Mesodermal cell (in vitro differentiated cells): Measurements from ENCODE around the gene TMIE.

Experiments
- H3K27ac ChIP-seq: 2 replicates; pipeline ENCODE4 v1.7.0; 2013; ENCODE audit warnings: mild to moderate bottlenecking, low read depth, low read length, moderate library complexity; ENCODE audit not compliant: severe bottlenecking
- H3K36me3 ChIP-seq: 2 replicates; pipeline ENCODE4 v1.7.1; 2013; ENCODE audit warnings: mild to moderate bottlenecking, low read length, moderate library complexity; ENCODE audit not compliant: control insufficient read depth, insufficient read depth
- H3K4me1 ChIP-seq: one replicate; pipeline ENCODE4 v1.7.1; 2013; ENCODE audit warnings: mild to moderate bottlenecking, low read length; ENCODE audit not compliant: insufficient read depth, control insufficient read depth, poor library complexity, severe bottlenecking
- H3K4me3 ChIP-seq: 2 replicates; pipeline ENCODE4 v1.7.0; 2013; ENCODE audit warnings: low read length, control low read depth, mild to moderate bottlenecking; ENCODE audit not compliant: insufficient read depth, poor library complexity, severe bottlenecking; ENCODE audit errors: extremely low read depth
- H3K9me3 ChIP-seq: 2 replicates; pipeline ENCODE4 v1.7.1; 2013; ENCODE audit warnings: mild to moderate bottlenecking, low read length, moderate library complexity; ENCODE audit not compliant: control insufficient read depth
- WGBS, 2 experiments: methylation state at CpG; one replicate each; pipeline ENCODE4 v1.1.5; 2013; ENCODE audit warnings: missing lambda C conversion rate in 2 of 2; ENCODE audit not compliant: insufficient coverage in 2 of 2; 5-methylcytosine and 5-hydroxymethylcytosine counted together

The TMIE gene

GRCh38 chr3:46717447-46718231 is 16.4 kb downstream of the TMIE start, which contains the start of gene PRSS50:
TSS of gene PRSS50 (minus strand) at chr3:46717869. CDS start at chr3:46717824, 45 bp downstream.
- H3K27ac ChIP-seq, result no peak within 1 kb of the TSS
- H3K36me3 ChIP-seq, result no peaks in the 10 kb centered on the region
- 94% methylated on average over 53 to 58 of the region's 61 CpGs for WGBS, 2 experiments
- H3K4me3 ChIP-seq, result no peak within 1 kb of the TSS
- no peaks in the 10 kb centered on the region for H3K4me1 ChIP-seq
- no peaks in the 10 kb centered on the region for H3K9me3 ChIP-seq

GRCh38 chr3:46719044-46719565 is 17.9 kb downstream of the TMIE start:
- no peak overlapping the region for H3K4me3 ChIP-seq
- no peaks in the 10 kb centered on the region for H3K36me3 ChIP-seq
- no peak overlapping the region for H3K27ac ChIP-seq
- H3K4me1 ChIP-seq, result no peaks in the 10 kb centered on the region
- 70 to 94% methylated on average over 2 of the region's 2 CpGs for WGBS, 2 experiments
- no peaks in the 10 kb centered on the region for H3K9me3 ChIP-seq

- Histone ChIP-seq H3K36me3 (no peaks in the 10 kb centered on the region), H3K4me3 (no peak overlapping the region), H3K4me1 (no peaks in the 10 kb centered on the region), H3K9me3 (no peaks in the 10 kb centered on the region), H3K27ac (no peak overlapping the region)
- WGBS, 2 experiments, result 87 to 90% methylated on average over 2 to 4 of the region's 4 CpGs
These were observed 18.6 kb downstream of the TMIE start for GRCh38 chr3:46719735-46720271.

GRCh38 chr3:46721009-46721408 is 19.8 kb downstream of the TMIE start:
- Histone ChIP-seq H3K27ac (no peak overlapping the region), H3K4me1 (peaks cover 10% of the 10 kb centered on the region), H3K4me3 (no peak overlapping the region), H3K36me3 (no peaks in the 10 kb centered on the region), H3K9me3 (no peaks in the 10 kb centered on the region)
- WGBS, 2 experiments, result no CpG with 5 or more reads among the region's 2 CpGs

GRCh38 chr3:46722443-46722842 is 21.3 kb downstream of the TMIE start:
- WGBS, 2 experiments, result 86 to 88% methylated on average over 1 to 4 of the region's 5 CpGs

GRCh38 chr3:46724424-46724823 is 23.2 kb downstream of the TMIE start:
- no CpG with 5 or more reads among the region's 4 CpGs for WGBS, 2 experiments
- Histone ChIP-seq H3K27ac (no peak overlapping the region), H3K4me3 (no peak overlapping the region), H3K4me1 (peaks cover 14% of the 10 kb centered on the region), H3K36me3 (no peaks in the 10 kb centered on the region), H3K9me3 (no peaks in the 10 kb centered on the region)

More at GRCh38 chr3:46722443-46722842, 21.3 kb downstream of the TMIE start:
- Histone ChIP-seq H3K4me1 (peaks cover 14% of the 10 kb centered on the region), H3K36me3 (no peaks in the 10 kb centered on the region), H3K9me3 (no peaks in the 10 kb centered on the region), H3K4me3 (no peak overlapping the region), H3K27ac (no peak overlapping the region)

- Histone ChIP-seq H3K36me3 (no peaks in the 10 kb centered on the region), H3K4me1 (peaks cover 14% of the 10 kb centered on the region), H3K27ac (no peak overlapping the region), H3K4me3 (no peak overlapping the region), H3K9me3 (no peaks in the 10 kb centered on the region)
- 94 to 100% methylated on average over 2 to 3 of the region's 6 CpGs for WGBS, 2 experiments
These were observed 24.6 kb downstream of the TMIE start for GRCh38 chr3:46725621-46726314.

- no peak overlapping the region for H3K27ac ChIP-seq
- H3K4me1 ChIP-seq, result peaks cover 14% of the 10 kb centered on the region
- H3K4me3 ChIP-seq, result no peak overlapping the region
- H3K9me3 ChIP-seq, result no peaks in the 10 kb centered on the region
- 75 to 100% methylated on average over 1 to 4 of the region's 4 CpGs for WGBS, 2 experiments
- H3K36me3 ChIP-seq, result no peaks in the 10 kb centered on the region
These were observed 27.8 kb downstream of the TMIE start for GRCh38 chr3:46729038-46729437.

GRCh38 chr3:46730819-46731218 is 29.6 kb downstream of the TMIE start:
- Histone ChIP-seq H3K4me3 (no peak overlapping the region), H3K36me3 (no peaks in the 10 kb centered on the region), H3K27ac (no peak overlapping the region), H3K9me3 (no peaks in the 10 kb centered on the region), H3K4me1 (peaks cover 6% of the 10 kb centered on the region)
- no CpG with 5 or more reads among the region's 2 CpGs for WGBS, 2 experiments

GRCh38 chr3:46731795-46732194 is 30.6 kb downstream of the TMIE start:
- Histone ChIP-seq H3K27ac (no peak overlapping the region), H3K9me3 (no peaks in the 10 kb centered on the region), H3K4me3 (no peak overlapping the region), H3K36me3 (no peaks in the 10 kb centered on the region), H3K4me1 (no peaks in the 10 kb centered on the region)
- 100% methylated on average over 1 of the region's 3 CpGs for WGBS, 2 experiments
